ENCODE data around the gene FCAR. TPM values are rescaled to one million over a fixed set of nuclear protein-coding genes. Genes with fewer than 3 reads are reported as not detected.
"Not testable (repeated sequence)": the region's sequence is repeated elsewhere in the genome, so short reads cannot be mapped to it uniquely, and the experiment has no call there.

The FCAR gene
- total and polyA plus RNA-seq, 2 donors (not counting 1 experiment from before 2014, with no cell fraction given) = 1.9 TPM; not detected in 1

DNA sequence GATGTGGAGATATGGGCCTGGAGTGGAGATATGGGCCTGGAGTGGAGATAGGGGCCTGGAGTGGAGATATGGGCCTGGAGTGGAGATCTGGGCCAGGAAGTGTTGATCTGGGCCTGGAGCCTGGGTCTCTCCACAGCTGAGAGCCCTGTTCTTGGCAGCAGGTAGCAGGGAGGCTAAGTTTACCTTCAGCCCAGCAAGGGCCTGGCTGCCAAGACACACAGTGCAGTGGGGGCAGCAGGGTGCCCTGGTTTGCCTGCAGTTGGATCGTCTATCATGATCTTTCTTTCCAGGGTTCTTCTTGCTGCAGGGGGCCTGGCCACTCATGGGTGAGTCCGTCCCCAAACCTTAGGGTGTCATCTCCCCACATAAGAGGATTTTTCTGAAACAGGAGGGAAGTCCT, 23.1 kb upstream of the FCAR start:
- H3K27me3 ChIP-seq (replicated peaks in 1 of 4; ENCODE audit: control extremely low read depth in 1 of 4, control insufficient read depth in 3 of 4, insufficient read depth in 4 of 4, low read length in 3 of 4) = no peaks in the 10 kb centered on the region
- ChIA-PET POLR2A (no interaction called here), CTCF (no interaction called here)
- Mint-ChIP-seq H3K27me3 (peaks cover 29% of the 10 kb centered on the region), H3K4me1 (no peaks in the 10 kb centered on the region), H3K27ac (no peak overlapping the region), H3K4me3 (no peak overlapping the region), H3K9me3 (ENCODE audit: insufficient read depth) (peaks cover 1% of the 10 kb centered on the region)
- DNase-seq (no peak), ATAC-seq (ENCODE audit: low read depth) (no peak)
- H3K4me3 ChIP-seq (ENCODE audit: control extremely low read depth in 1 of 5, extremely low read depth in 1 of 5, insufficient read depth in 1 of 5, low read depth in 2 of 5, low read length in 4 of 5) = no peak overlapping the region
- H3K36me3 ChIP-seq (replicated peaks in 1 of 2; ENCODE audit: control extremely low read depth in 1 of 2, control insufficient read depth in 1 of 2, extremely low read depth in 1 of 2, insufficient read depth in 2 of 2, low read length in 1 of 2) = no peaks in the 10 kb centered on the region
- H4K20me1 ChIP-seq (ENCODE audit: control insufficient read depth, insufficient read depth, low read length, poor library complexity, severe bottlenecking) = no peaks in the 10 kb centered on the region
- no peak overlapping the region for H3K27ac ChIP-seq (ENCODE audit: low read length in 2 of 2)
- intact Hi-C loops (cut with micrococcal nuclease) = no loop called here
- no peak overlapping the region for H3K4me2 ChIP-seq (replicated peaks; ENCODE audit: low read depth, low read length, poor library complexity, severe bottlenecking)
- TF ChIP-seq EZH2 (IDR thresholded peaks at IDR 0.05; ENCODE audit: borderline replicate concordance, insufficient read depth, low read depth, low read length, poor library complexity, severe bottlenecking) = no peak
- no peak overlapping the region for H3K9ac ChIP-seq (ENCODE audit: low read length)
- H3K79me2 ChIP-seq (ENCODE audit: control insufficient read depth, insufficient read depth, low read length) = no peaks in the 10 kb centered on the region
- 45% methylated on average over 1 of the region's 2 CpGs for WGBS (ENCODE audit: insufficient coverage)
- peaks cover 0 to 4% (median 0%) of the 10 kb centered on the region in 3 donors for H3K9me3 ChIP-seq (ENCODE audit: control extremely low read depth in 1 of 3, control insufficient read depth in 2 of 3, insufficient read depth in 1 of 3, low read length in 2 of 3)
- no peaks in the 10 kb centered on the region for H3K4me1 ChIP-seq (ENCODE audit: control insufficient read depth in 2 of 2, insufficient read depth in 2 of 2, low read length in 2 of 2)
- H2AFZ ChIP-seq (ENCODE audit: insufficient read depth, low read depth, low read length, poor library complexity, severe bottlenecking) = no peak overlapping the region

DNA sequence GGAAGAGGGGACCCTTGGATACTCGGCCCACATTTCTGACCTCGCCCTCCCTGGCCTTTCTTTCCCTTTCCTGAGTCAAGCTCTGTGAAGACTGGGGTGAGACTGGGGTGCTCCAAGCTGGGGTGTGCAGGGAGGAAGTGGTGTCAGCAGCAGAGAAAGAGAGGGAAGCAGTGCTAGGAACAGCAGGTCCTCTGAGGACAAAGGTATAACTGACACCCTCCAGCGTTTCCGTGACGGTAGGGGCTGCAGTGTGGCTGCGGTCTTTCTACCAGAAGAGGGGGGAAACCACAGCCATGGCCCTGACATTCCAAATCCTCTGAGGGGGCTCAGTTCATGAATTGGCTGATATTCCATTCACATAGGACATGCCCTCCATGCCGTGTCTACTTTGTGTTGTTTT, 22.7 kb upstream of the FCAR start:
- no peak overlapping the region for H3K9ac ChIP-seq (ENCODE audit: low read length)
- H3K9me3 ChIP-seq (ENCODE audit: control extremely low read depth in 1 of 3, control insufficient read depth in 2 of 3, insufficient read depth in 1 of 3, low read length in 2 of 3) = peaks cover 0 to 2% (median 0%) of the 10 kb centered on the region in 3 donors
- no peaks in the 10 kb centered on the region for H3K27me3 ChIP-seq (replicated peaks in 1 of 4; ENCODE audit: control extremely low read depth in 1 of 4, control insufficient read depth in 3 of 4, insufficient read depth in 4 of 4, low read length in 3 of 4)
- Mint-ChIP-seq H3K9me3 (ENCODE audit: insufficient read depth) (no peaks in the 10 kb centered on the region), H3K4me1 (no peaks in the 10 kb centered on the region), H3K27me3 (peaks cover 29% of the 10 kb centered on the region), H3K27ac (no peak overlapping the region), H3K4me3 (no peak overlapping the region)
- POLR2A ChIA-PET = no interaction called here
- no peaks in the 10 kb centered on the region for H3K4me1 ChIP-seq (ENCODE audit: control insufficient read depth in 2 of 2, insufficient read depth in 2 of 2, low read length in 2 of 2)
- DNase-seq (no peak), ATAC-seq (ENCODE audit: low read depth) (no peak)
- no peak overlapping the region for H2AFZ ChIP-seq (ENCODE audit: insufficient read depth, low read depth, low read length, poor library complexity, severe bottlenecking)
- H3K27ac ChIP-seq (ENCODE audit: low read length in 2 of 2) = no peak overlapping the region
- H3K79me2 ChIP-seq (ENCODE audit: control insufficient read depth, insufficient read depth, low read length) = no peaks in the 10 kb centered on the region
- H3K36me3 ChIP-seq (replicated peaks in 1 of 2; ENCODE audit: control extremely low read depth in 1 of 2, control insufficient read depth in 1 of 2, extremely low read depth in 1 of 2, insufficient read depth in 2 of 2, low read length in 1 of 2) = no peaks in the 10 kb centered on the region
- CTCF ChIA-PET = no interaction called here
- H4K20me1 ChIP-seq (ENCODE audit: control insufficient read depth, insufficient read depth, low read length, poor library complexity, severe bottlenecking) = no peaks in the 10 kb centered on the region
- H3K4me3 ChIP-seq (ENCODE audit: control extremely low read depth in 1 of 5, extremely low read depth in 1 of 5, insufficient read depth in 1 of 5, low read depth in 2 of 5, low read length in 4 of 5) = no peak overlapping the region
- H3K4me2 ChIP-seq (replicated peaks; ENCODE audit: low read depth, low read length, poor library complexity, severe bottlenecking) = no peak overlapping the region
- WGBS (ENCODE audit: insufficient coverage) = 58% methylated on average over 5 of the region's 7 CpGs
- intact Hi-C loops (cut with micrococcal nuclease) = no loop called here
- no peak for TF ChIP-seq EZH2 (IDR thresholded peaks at IDR 0.05; ENCODE audit: borderline replicate concordance, insufficient read depth, low read depth, low read length, poor library complexity, severe bottlenecking)
- TF ChIP-seq, protein P1, sequence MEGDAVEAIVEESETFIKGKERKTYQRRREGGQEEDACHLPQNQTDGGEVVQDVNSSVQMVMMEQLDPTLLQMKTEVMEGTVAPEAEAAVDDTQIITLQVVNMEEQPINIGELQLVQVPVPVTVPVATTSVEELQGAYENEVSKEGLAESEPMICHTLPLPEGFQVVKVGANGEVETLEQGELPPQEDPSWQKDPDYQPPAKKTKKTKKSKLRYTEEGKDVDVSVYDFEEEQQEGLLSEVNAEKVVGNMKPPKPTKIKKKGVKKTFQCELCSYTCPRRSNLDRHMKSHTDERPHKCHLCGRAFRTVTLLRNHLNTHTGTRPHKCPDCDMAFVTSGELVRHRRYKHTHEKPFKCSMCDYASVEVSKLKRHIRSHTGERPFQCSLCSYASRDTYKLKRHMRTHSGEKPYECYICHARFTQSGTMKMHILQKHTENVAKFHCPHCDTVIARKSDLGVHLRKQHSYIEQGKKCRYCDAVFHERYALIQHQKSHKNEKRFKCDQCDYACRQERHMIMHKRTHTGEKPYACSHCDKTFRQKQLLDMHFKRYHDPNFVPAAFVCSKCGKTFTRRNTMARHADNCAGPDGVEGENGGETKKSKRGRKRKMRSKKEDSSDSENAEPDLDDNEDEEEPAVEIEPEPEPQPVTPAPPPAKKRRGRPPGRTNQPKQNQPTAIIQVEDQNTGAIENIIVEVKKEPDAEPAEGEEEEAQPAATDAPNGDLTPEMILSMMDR (IDR thresholded peaks at IDR 0.05) = no peak

DNA sequence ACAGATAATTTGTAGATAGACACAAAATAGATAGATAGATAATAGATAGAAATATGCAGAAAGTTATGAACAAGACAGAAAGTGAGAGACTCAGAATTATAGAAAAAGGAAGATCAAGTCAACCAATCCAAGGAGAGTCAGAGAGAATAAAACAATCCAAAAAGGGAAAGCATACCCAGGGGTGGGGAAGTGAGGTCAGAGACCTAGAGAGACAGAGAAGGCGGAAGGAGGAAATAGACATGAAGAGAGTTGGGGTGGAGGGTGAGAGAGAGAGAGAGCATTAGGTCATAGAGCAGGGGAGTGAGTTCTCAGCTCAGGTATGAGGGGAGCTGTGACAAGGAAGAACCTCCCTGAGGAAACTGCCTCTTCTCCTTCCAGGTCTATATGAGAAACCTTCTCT, 18.8 kb upstream of the FCAR start:
- H3K4me1 Mint-ChIP-seq; H3K79me2 ChIP-seq (ENCODE audit: control insufficient read depth, insufficient read depth, low read length); H3K4me3 Mint-ChIP-seq; H3K27me3 ChIP-seq (replicated peaks in 1 of 4; ENCODE audit: control extremely low read depth in 1 of 4, control insufficient read depth in 3 of 4, insufficient read depth in 4 of 4, low read length in 3 of 4); H3K4me2 ChIP-seq (replicated peaks; ENCODE audit: low read depth, low read length, poor library complexity, severe bottlenecking); H3K9me3 ChIP-seq (ENCODE audit: control extremely low read depth in 1 of 3, control insufficient read depth in 2 of 3, insufficient read depth in 1 of 3, low read length in 2 of 3); DNase-seq; H4K20me1 ChIP-seq (ENCODE audit: control insufficient read depth, insufficient read depth, low read length, poor library complexity, severe bottlenecking); ATAC-seq (ENCODE audit: low read depth); H3K4me1 ChIP-seq (ENCODE audit: control insufficient read depth in 2 of 2, insufficient read depth in 2 of 2, low read length in 2 of 2); H3K27ac Mint-ChIP-seq; H3K4me3 ChIP-seq (ENCODE audit: control extremely low read depth in 1 of 5, extremely low read depth in 1 of 5, insufficient read depth in 1 of 5, low read depth in 2 of 5, low read length in 4 of 5); H3K9ac ChIP-seq (ENCODE audit: low read length); H3K36me3 ChIP-seq (replicated peaks in 1 of 2; ENCODE audit: control extremely low read depth in 1 of 2, control insufficient read depth in 1 of 2, extremely low read depth in 1 of 2, insufficient read depth in 2 of 2, low read length in 1 of 2); H2AFZ ChIP-seq (ENCODE audit: insufficient read depth, low read depth, low read length, poor library complexity, severe bottlenecking); POLR2A ChIA-PET; intact Hi-C loops (cut with micrococcal nuclease); H3K9me3 Mint-ChIP-seq (ENCODE audit: insufficient read depth); H3K27ac ChIP-seq (ENCODE audit: low read length in 2 of 2); CTCF ChIA-PET: not testable (repeated sequence)
- 50% methylated on average over 1 of the region's 1 CpG for WGBS (ENCODE audit: insufficient coverage)
- peaks cover 25% of the 10 kb centered on the region for H3K27me3 Mint-ChIP-seq
